GM23338 (cell line): ENCODE measurements around the gene POLR2H.

Source experiments
- CTCF ChIP-seq, 2 experiments: fragments of 200-600 bp in 1 of 2; sonication (generic) in 1 of 2; conservative IDR thresholded peaks; 2 replicates each; pipeline versions ENCODE4 v1.5.1 to v1.6.1; 2016 to 2017; ENCODE audit warnings: antibody characterized with exemption in 2 of 2, low read depth in 2 of 2, mild to moderate bottlenecking in 2 of 2, moderate library complexity in 1 of 2
- EZH2 ChIP-seq: fragments of 200-600 bp; sonication (generic); IDR thresholded peaks from one replicate; pipeline ENCODE4 v1.8.0; 2017; ENCODE audit warnings: antibody characterized with exemption, mild to moderate bottlenecking, low read depth; ENCODE audit not compliant: unreplicated experiment
- STAT1 ChIP-seq: IDR thresholded peaks from one replicate; pipeline ENCODE4 v1.6.1; 2016; ENCODE audit warnings: antibody characterized with exemption; ENCODE audit not compliant: unreplicated experiment
- ZNF331 ChIP-seq: fragments of 250-450 bp; sonication (Bioruptor Pico); IDR thresholded peaks from 2 replicates; pipeline ENCODE4 v1.5.0; 2020; ENCODE audit warnings: low read depth, mild to moderate bottlenecking, moderate library complexity
- TF ChIP-seq, protein P1 (sequence below): IDR thresholded peaks from one replicate; pipeline ENCODE4 v1.6.1; 2018; ENCODE audit warnings: antibody characterized with exemption; ENCODE audit not compliant: unreplicated experiment

- TF ChIP-seq ZNF331 (CRISPR knock-in tag) = no peak
- no peak for TF ChIP-seq CTCF (conservative IDR thresholded peaks at IDR 0.05; ENCODE audit: low read depth in 2 of 2)
- no peak for TF ChIP-seq EZH2
- TF ChIP-seq STAT1 = no peak
- TF ChIP-seq, protein P1, sequence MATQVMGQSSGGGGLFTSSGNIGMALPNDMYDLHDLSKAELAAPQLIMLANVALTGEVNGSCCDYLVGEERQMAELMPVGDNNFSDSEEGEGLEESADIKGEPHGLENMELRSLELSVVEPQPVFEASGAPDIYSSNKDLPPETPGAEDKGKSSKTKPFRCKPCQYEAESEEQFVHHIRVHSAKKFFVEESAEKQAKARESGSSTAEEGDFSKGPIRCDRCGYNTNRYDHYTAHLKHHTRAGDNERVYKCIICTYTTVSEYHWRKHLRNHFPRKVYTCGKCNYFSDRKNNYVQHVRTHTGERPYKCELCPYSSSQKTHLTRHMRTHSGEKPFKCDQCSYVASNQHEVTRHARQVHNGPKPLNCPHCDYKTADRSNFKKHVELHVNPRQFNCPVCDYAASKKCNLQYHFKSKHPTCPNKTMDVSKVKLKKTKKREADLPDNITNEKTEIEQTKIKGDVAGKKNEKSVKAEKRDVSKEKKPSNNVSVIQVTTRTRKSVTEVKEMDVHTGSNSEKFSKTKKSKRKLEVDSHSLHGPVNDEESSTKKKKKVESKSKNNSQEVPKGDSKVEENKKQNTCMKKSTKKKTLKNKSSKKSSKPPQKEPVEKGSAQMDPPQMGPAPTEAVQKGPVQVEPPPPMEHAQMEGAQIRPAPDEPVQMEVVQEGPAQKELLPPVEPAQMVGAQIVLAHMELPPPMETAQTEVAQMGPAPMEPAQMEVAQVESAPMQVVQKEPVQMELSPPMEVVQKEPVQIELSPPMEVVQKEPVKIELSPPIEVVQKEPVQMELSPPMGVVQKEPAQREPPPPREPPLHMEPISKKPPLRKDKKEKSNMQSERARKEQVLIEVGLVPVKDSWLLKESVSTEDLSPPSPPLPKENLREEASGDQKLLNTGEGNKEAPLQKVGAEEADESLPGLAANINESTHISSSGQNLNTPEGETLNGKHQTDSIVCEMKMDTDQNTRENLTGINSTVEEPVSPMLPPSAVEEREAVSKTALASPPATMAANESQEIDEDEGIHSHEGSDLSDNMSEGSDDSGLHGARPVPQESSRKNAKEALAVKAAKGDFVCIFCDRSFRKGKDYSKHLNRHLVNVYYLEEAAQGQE = no peak
Observed at GRCh38 chr3:184323696-184324095, 37.8 kb upstream of the POLR2H start.
